OCI-M1 (cell line): ENCODE measurements around the gene WDR20.
"Not testable (repeated sequence)": the region's sequence is repeated elsewhere in the genome, so short reads cannot be mapped to it uniquely, and the experiment has no call there.

Source experiments
- DNase-seq: peaks from one replicate; lab custom pipeline; 2025; lab: John Stamatoyannopoulos, UW

The WDR20 gene

GRCh38 chr14:102134021-102134420 lies 5.7 kb upstream of the WDR20 start:
- not testable (repeated sequence) for DNase-seq

GRCh38 chr14:102134719-102135118 lies 5.0 kb upstream of the WDR20 start:
- not testable (repeated sequence) for DNase-seq

GRCh38 chr14:102135456-102135855 lies 4.2 kb upstream of the WDR20 start:
- not testable (repeated sequence) for DNase-seq

- peak; percentile 12 for DNase-seq
Observed at GRCh38 chr14:102138535-102138934, 1.2 kb upstream of the WDR20 start.

- DNase-seq, result peak; percentile 65
Observed at GRCh38 chr14:102138961-102139285, 774 bp upstream of the WDR20 start.

- DNase-seq, result peak; percentile 24
Observed at GRCh38 chr14:102140027-102140749, 491 bp downstream of the WDR20 start.

GRCh38 chr14:102140750-102141145 lies 1.1 kb downstream of the WDR20 start:
- no peak for DNase-seq

GRCh38 chr14:102141797-102142196 lies 2.1 kb downstream of the WDR20 start:
- no peak for DNase-seq

GRCh38 chr14:102144914-102145313 lies 5.2 kb downstream of the WDR20 start:
- DNase-seq, result no peak

- no peak for DNase-seq
Observed at GRCh38 chr14:102145395-102145794, 5.7 kb downstream of the WDR20 start.

- no peak for DNase-seq
Observed at GRCh38 chr14:102146423-102146822, 6.7 kb downstream of the WDR20 start.

GRCh38 chr14:102150083-102150482 lies 10.4 kb downstream of the WDR20 start:
- no peak for DNase-seq

- DNase-seq, result peak; percentile 45
Observed at GRCh38 chr14:102150744-102151143, 11.0 kb downstream of the WDR20 start.

GRCh38 chr14:102151411-102151810 lies 11.7 kb downstream of the WDR20 start:
- not testable (repeated sequence) for DNase-seq

GRCh38 chr14:102154121-102154520 lies 14.4 kb downstream of the WDR20 start:
- DNase-seq, result no peak

GRCh38 chr14:102154821-102155549 lies 15.3 kb downstream of the WDR20 start:
- DNase-seq, result peak; percentile 13

- DNase-seq, result no peak
Observed at GRCh38 chr14:102157346-102157745, 17.6 kb downstream of the WDR20 start.

GRCh38 chr14:102158797-102159196 lies 19.1 kb downstream of the WDR20 start:
- no peak for DNase-seq

- DNase-seq, result no peak
Observed at GRCh38 chr14:102159841-102160240, 20.1 kb downstream of the WDR20 start.

- no peak for DNase-seq
Observed at GRCh38 chr14:102162487-102162886, 22.8 kb downstream of the WDR20 start.

GRCh38 chr14:102164241-102164641 lies 24.5 kb downstream of the WDR20 start:
- DNase-seq, result peak; percentile 5

- DNase-seq, result no peak
Observed at GRCh38 chr14:102164965-102165364, 25.3 kb downstream of the WDR20 start.

- DNase-seq, result no peak
Observed at GRCh38 chr14:102170061-102170460, 30.4 kb downstream of the WDR20 start.
